GM21786 (cell line): ENCODE measurements around the gene ACKR2.

Source experiments
- ATAC-seq: cut with Tn5 transposase; IDR thresholded peaks from one replicate; pipeline ENCODE4 v1.9.1; 2021; ENCODE audit not compliant: unreplicated experiment

The ACKR2 gene

GRCh38 chr3:42809202-42809601, at the start of gene ACKR2:
ACKR2 (plus strand) TSS chr3:42809445; CDS start chr3:42864503, 55,058 bp downstream.
- ATAC-seq = no peak

- no peak for ATAC-seq
Observed at GRCh38 chr3:42762046-42762724, 47.1 kb upstream of the ACKR2 start.

GRCh38 chr3:42763021-42763420, 46.2 kb upstream of the ACKR2 start:
- no peak for ATAC-seq

- no peak for ATAC-seq
Observed at GRCh38 chr3:42764115-42764514, 45.1 kb upstream of the ACKR2 start.

- no peak for ATAC-seq
Observed at GRCh38 chr3:42764561-42765295, 44.5 kb upstream of the ACKR2 start.

- no peak for ATAC-seq
Observed at GRCh38 chr3:42769477-42770131, 39.6 kb upstream of the ACKR2 start.

- no peak for ATAC-seq
Observed at GRCh38 chr3:42771271-42771670, 38.0 kb upstream of the ACKR2 start.

GRCh38 chr3:42772670-42773408, 36.4 kb upstream of the ACKR2 start, which contains the start of gene CCDC13:
CCDC13 (minus strand) TSS chr3:42773253; CDS start chr3:42758345, 14,908 bp downstream.
- peak; percentile 98 for ATAC-seq

- no peak for ATAC-seq
Observed at GRCh38 chr3:42773409-42773751, 35.9 kb upstream of the ACKR2 start.

GRCh38 chr3:42778644-42779043, 30.6 kb upstream of the ACKR2 start:
- ATAC-seq = no peak

- no peak for ATAC-seq
Observed at GRCh38 chr3:42780398-42780797, 28.8 kb upstream of the ACKR2 start.

- ATAC-seq = no peak
Observed at GRCh38 chr3:42780892-42781700, 28.1 kb upstream of the ACKR2 start.

- ATAC-seq = no peak
Observed at GRCh38 chr3:42786212-42786611, 23.0 kb upstream of the ACKR2 start.

- ATAC-seq = no peak
Observed at GRCh38 chr3:42786631-42787030, 22.6 kb upstream of the ACKR2 start.

GRCh38 chr3:42790714-42791229, 18.5 kb upstream of the ACKR2 start:
- ATAC-seq = no peak

GRCh38 chr3:42795621-42796181, 13.5 kb upstream of the ACKR2 start:
- ATAC-seq = no peak

- ATAC-seq = no peak
Observed at GRCh38 chr3:42796332-42796885, 12.8 kb upstream of the ACKR2 start.

GRCh38 chr3:42799376-42799775, 9.9 kb upstream of the ACKR2 start:
- no peak for ATAC-seq

- no peak for ATAC-seq
Observed at GRCh38 chr3:42800251-42800650, 9.0 kb upstream of the ACKR2 start.
